HG02884 (cell line): ENCODE results near the gene MASTL.
"Not testable (repeated sequence)": the region's sequence is repeated elsewhere in the genome, so short reads cannot be mapped to it uniquely, and the experiment has no call there.

Experiments used
- ATAC-seq: cut with Tn5 transposase; IDR thresholded peaks from one replicate; pipeline ENCODE4 v1.9.1; 2021; ENCODE audit warnings: mild to moderate bottlenecking, moderate library complexity; ENCODE audit not compliant: unreplicated experiment

MASTL gene

GRCh38 chr10:27155066-27155754 is at the start of gene MASTL:
Gene MASTL, plus strand, starts transcription at chr10:27155352. Its CDS starts 75 bp downstream, at chr10:27155427.
- peak; percentile 68 for ATAC-seq

DNA sequence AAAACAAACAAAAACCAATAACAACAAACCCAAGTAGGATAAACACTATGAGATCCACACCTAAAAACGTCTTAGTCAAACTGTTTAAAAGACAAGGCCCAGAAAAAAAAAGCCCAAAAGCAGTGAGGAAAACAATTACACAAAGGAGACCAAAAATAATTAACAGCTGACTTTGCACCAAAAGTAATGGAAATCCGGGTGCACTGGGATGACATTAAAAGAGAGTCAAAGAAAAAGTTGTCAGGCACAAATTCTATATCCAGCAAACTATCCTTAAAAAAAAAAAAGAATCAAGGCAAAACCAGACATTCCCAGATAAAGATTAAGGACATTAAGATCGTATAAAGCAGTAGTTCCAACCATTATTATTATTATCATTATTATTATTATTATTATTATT is 47.0 kb upstream of the MASTL start:
- no peak for ATAC-seq

DNA sequence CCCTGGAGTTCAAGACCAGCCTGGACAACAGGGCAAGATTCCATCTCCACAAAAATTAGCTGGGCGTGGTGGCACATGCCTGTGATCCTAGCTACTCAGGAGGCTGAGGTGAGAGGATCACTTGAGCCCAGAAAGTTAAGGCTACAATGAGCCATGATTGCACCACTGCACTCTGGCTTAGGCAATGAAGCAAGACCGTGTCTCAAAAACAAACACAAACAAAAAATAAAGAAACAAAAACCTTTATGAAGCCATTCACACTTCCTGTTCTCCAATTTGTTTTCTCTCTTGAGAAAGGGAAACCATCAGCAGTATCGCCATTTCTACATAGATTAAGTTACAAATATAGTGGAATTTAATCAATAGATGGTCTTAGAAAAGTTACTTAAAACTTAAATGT is 20.8 kb upstream of the MASTL start:
- ATAC-seq: no peak

- no peak for ATAC-seq
Measured at GRCh38 chr10:27138277-27138676, 16.9 kb upstream of the MASTL start.

DNA sequence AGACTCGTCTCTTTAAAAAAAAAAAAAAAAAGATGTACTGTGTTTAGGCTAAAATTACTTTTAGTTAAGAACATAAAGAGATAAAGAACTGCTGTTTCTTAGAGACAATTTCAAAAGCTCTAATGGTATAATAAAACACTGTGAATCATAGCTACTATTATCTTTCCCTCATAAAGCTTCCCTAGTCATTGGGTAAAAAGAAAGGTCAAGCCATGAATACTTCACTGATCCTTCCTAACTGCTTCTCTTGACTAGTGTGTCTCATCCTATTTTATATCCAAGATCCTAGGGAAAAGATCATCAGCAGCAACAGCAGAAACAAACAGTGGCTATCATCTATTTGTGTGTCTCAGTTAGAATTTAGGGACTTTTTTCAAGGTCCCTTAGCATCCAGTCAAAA is 11.5 kb upstream of the MASTL start:
- ATAC-seq: no peak

GRCh38 chr10:27145937-27146336 is 9.2 kb upstream of the MASTL start:
- ATAC-seq: no peak

- no peak for ATAC-seq
Measured at GRCh38 chr10:27147701-27148100, 7.5 kb upstream of the MASTL start.

DNA sequence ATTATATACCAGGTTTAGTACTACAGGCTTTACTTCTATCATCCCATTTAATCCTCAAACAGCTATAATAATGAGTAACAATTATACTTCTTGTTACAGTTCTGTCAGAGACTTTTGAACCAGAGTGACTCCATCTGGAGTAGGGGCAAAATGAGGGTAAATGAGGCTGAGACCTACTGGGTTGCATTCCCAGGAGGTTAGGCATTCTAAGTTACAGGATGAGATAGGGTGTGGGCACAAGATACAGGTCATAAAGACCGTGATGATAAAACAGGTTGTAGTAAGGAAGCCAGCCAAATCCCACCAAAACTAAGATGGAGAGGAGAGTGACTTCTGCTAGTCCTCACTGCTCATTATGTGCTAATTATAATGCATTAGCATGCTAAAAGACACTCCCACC is 4.9 kb upstream of the MASTL start:
- ATAC-seq: no peak

DNA sequence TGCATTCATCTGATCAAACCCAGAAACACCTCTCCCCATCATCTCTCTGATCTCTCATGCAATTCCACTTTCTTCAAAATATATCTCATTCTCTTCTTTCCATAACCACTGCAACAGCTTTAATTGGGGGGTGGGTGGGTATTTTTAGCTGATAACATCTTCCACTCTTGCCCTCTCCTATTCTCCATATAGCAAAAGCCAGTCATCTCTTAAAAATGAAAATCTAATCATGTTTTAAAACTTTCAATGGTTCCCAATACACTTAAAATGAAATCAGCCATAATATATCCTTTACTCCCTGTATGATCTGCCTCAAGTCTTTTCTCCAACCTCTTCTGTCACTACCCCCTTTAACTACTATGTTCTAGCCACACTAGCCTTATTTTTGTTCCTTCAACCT is 2.5 kb upstream of the MASTL start:
- no peak for ATAC-seq

DNA sequence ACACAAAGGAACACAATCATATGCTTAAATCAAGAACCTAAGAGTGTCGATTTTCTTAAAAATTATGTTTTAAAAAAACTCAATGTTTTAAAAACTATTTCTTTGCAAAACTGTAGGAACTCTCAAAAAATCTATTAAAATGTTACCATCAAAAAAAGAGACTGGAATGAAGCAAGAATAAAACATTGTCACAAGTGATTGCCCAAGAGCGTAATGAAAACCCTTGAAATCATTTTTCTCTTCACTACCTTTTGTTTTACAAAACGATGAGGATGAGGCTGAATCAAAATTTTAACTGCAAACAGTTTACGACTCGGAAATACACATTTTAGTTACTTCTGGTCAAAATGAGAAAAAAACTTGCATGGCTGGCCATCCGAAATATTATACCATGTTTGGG is 1.8 kb upstream of the MASTL start:
- ATAC-seq: no peak

DNA sequence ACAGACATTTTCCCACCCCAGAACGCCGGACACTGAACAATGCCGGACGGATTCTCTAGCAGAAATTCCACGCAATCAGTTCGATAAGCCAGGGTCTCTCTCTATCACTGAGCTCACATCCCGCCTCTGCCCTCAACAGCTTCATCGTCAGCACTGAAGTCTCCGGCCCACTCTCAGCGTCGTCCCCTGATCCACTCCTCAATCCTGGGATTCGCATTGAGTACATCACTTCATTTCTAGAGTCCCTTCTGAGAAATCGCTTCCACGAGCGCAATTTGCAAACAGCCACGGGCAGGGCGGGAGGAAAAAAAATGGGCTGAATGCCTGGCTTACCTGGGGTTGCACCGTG is 1.3 kb upstream of the MASTL start:
- no peak for ATAC-seq

DNA sequence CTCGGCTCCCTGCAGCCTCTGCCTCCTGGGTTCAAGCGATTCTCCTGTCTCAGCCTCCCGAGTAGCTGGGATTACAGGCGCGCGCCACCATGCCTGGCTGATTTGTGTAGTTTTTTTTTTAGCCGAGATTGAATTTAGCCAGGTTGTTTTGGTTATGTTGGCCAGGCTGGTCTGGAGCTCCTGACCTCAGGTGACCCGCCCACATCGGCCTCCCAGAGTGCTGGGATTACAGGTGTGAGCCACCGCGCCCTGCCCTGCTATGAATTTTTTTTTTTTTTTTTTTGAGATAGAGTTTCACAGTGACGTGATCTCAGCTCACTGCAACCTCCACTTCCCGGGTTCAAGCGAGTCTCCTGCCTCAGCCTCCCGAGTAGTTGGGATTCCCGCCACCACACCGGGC is 1.4 kb downstream of the MASTL start:
- ATAC-seq: not testable (repeated sequence)

DNA sequence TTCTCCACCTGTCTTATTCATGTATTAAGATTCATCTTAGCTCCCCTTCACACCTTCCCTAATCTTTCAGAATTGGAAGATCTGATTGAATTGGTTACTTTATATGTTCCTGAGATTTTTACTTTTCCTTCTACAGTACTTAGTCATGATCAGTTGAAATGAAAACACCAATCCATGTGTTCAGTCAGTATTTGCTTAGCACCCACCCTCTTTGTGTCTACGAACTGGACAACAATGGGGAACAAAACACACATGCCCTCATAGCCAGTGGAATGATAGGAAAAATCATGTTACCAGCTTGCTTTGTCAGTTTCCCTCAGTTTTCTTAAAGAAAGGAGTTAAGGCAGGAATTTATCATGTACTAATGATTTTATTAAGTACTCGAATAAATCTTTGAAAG is 2.0 kb downstream of the MASTL start:
- ATAC-seq: no peak

- ATAC-seq: no peak
Measured at GRCh38 chr10:27158421-27158820, 3.3 kb downstream of the MASTL start.

DNA sequence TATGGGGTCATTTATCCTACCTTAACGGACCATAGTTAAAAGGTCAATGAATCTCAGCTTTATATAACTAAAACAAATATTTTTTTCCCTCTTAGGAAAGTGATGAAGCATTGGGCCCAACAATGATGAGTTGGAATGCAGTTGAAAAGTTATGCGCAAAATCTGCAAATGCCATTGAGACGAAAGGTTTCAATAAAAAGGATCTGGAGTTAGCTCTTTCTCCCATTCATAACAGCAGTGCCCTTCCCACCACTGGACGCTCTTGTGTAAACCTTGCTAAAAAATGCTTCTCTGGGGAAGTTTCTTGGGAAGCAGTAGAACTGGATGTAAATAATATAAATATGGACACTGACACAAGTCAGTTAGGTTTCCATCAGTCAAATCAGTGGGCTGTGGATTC is 14.7 kb downstream of the MASTL start:
- no peak for ATAC-seq

- no peak for ATAC-seq
Measured at GRCh38 chr10:27188259-27188658, 33.1 kb downstream of the MASTL start.

DNA sequence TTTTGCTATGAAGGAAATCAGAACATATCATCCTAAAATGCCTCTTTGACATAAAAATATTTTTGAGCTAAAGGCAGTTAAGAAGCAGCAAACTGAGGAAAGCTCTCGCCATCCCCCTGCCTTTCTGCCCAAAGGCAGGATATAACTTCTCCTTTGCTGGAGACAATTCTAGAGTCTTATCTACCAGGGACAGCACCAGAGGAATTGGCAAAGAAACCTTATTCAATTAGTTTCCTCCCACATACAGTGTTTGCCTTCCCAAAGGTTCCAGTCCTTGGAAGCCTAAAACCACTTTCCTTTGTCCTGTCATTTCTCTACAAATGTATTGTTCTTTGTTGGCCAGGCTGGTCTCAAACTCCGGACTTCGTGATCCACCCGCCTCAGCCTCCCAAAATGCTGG is 33.7 kb downstream of the MASTL start:
- ATAC-seq: no peak

- ATAC-seq: no peak
Measured at GRCh38 chr10:27190508-27190907, 35.4 kb downstream of the MASTL start.

DNA sequence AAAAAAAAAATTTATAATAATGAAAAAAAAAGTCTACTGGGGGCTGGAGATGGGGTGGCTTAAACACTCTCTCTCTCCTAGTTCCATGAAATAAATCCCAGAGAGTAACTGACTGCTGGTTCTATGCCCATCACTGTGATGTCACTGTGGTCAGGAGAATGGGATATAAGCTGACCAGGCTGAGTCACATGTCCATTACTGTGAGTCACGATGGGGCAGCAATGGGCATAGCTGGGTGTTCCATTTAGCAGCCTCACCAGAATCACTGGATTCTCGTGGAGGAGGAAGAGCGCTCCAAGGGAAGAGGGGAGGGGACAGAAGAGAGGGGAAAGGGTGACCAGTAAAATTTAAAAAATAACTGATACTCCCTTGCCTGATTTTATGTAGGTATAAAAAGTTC is 37.1 kb downstream of the MASTL start:
- ATAC-seq: no peak

DNA sequence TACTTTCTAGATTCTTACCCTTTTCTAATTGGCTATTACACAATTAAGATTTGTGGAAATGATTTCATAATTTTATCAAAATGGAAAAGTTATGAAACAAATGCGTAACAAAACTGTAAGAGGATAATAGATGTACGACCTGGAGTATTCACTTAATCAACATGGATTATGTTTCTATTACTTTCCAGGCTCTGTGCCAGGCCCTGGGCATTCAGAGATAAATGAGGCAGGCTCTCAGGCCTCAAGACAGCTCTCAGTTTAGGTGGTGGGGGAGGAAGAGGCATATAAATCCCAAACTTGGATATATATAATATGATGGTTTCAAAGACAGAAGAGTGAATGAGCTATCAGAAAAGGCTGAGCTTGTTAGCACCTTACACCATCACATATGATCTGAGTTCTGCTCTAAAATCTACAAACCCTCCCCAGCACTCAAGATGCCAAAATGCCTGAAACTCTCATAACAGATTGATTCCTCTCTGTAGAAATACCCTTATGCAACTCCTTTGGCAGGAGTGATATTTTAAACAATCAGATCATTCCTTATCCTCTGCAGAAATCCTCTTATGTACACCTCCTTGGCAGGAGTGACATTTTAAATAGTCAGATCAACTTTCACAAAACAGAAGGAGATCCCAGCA is 42.9 kb downstream of the MASTL start:
- no peak for ATAC-seq

GRCh38 chr10:27203806-27204205 is 48.7 kb downstream of the MASTL start:
- no peak for ATAC-seq

DNA sequence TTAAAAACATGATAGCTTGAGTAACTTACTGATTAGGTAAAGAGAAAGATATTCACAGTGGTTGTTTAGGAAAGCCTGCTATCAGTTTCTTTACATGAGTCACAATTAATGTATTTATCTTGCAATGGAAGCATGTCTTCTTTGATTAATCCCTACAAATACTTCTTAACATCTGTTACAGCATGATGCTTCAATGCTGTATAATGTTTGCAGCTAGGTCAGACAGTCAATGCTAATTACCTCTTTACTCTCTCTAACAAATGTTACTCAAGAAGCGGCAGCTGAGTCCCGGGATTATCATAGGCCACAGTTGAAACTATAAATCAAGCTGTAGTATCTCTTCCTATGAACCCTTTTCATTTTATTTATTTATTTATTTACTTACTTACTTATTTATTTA is 52.2 kb downstream of the MASTL start:
- ATAC-seq: no peak

DNA sequence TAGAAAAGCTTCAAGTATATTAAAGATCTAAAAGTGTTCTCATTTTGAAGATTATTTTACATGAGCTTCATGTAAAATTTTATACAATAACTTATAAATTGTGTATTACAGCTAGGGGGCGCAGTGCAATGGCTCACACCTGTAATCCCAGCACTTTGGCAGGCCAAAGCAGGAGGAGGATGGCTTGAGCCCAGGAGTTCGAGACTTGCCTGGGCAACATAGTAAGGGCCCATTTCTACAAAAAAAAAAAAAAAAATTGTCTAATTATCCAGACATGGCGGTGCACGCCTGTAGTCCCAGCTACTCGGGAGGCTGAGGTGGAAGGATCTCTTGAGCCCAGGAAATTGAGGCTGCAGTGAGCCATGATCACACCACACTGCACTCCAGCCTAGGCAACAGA is 68.8 kb downstream of the MASTL start:
- ATAC-seq: no peak
